ENCODE results near the gene THEM5. TPM values are rescaled to one million over a fixed set of nuclear protein-coding genes. Genes with fewer than 3 reads are reported as not detected.
A peak's percentile ranks its signal among the peaks of the same experiment; 100 is the strongest.
"Not testable (repeated sequence)": the region's sequence is repeated elsewhere in the genome, so short reads cannot be mapped to it uniquely, and the experiment has no call there.

THEM5 gene
- total RNA-seq (2014; rRNA removed; shearing (Covaris generic); ENCODE audit: low replicate concordance): not detected in 2 replicates

DNA sequence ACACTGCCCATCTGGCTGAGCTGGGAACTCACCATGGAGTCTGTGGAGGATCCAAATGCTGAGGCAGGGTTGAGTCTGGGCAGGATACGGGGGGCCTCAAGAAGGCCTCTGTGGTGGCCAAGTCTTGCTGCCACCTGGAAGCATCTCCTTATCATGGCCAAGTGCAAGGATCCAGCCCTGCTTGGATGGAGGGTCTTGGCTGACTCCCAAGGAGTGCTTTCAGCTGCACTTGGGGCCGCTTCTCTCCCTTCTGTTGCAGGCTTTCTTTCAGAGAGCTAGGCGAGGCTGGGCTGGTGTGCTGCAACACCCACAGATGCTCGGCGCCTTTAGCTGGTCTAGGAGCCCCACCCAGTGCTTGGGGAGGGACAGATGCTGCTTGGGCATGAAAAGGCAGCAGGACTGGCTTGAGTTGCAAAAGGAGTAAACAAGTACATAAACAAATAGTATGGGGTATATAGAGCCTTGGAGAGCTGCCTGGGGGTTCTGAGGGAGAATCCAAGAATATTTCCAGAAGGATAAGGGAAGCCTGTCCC, at the start of gene THEM5:
THEM5 (minus strand) TSS at position 302 of the 533 bp plus-strand sequence; CDS start at position 155, 147 bp downstream.
- Histone ChIP-seq H3K27me3 (no peaks in the 10 kb centered on the region), H3K4me3 (no peak within 1 kb of the TSS), H3K36me3 (no peaks in the 10 kb centered on the region), H3K9me3 (no peaks in the 10 kb centered on the region)
- no peak for DNase-seq

DNA sequence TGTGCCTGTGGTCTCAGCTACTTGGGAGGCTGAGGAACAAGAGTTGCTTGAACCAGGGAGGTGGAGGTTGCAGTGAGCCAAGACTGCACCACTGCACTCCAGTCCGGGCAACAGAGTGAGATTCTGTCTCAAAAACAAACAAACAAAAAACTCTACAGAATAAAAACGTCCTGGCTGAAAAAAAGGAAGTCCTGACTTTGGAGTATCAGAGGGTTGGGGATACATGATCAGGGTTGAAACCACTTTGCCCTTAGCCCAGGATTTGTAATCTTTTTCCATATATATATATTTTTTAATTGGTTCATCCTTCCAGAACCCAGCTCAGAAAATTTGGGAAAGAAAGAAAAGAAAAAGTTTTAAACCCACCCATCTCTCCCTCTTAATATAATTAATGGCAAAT, 49.3 kb upstream of the THEM5 start:
- Histone ChIP-seq H3K9me3 (peaks cover 49% of the 10 kb centered on the region), H3K36me3 (peaks cover 36% of the 10 kb centered on the region), H3K27me3 (no peaks in the 10 kb centered on the region), H3K4me3 (no peak overlapping the region)
- DNase-seq: no peak

- not testable (repeated sequence) for DNase-seq, H3K4me3 ChIP-seq, H3K27me3 ChIP-seq
- H3K9me3 ChIP-seq: peaks cover 40% of the 10 kb centered on the region
- H3K36me3 ChIP-seq: peaks cover 21% of the 10 kb centered on the region
Measured at GRCh38 chr1:151900804-151901203, 47.3 kb upstream of the THEM5 start.

DNA sequence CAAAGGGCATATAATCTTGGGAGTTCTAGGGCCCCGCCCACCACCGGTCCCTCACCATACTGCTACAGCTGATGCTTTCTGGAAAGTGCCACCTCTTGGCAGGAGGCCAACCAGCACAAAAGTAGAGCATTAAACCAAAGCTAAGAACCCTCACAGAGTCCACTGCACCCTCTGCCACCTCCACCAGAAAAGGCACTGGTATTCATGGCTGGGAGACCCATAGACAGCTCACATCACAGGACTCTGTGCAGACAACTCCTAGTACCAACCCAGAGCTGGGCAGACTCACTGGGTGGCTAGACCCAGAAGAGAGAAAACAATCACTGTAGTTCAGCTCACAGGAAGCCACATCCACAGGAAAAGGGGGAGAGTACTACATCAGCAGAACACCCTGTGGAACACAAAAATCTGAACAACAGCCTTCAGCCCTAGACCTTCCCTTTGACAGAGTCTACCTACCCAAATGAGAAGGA, 45.0 kb upstream of the THEM5 start:
- Histone ChIP-seq H3K9me3 (peaks cover 36% of the 10 kb centered on the region), H3K4me3 (no peak overlapping the region), H3K27me3 (no peaks in the 10 kb centered on the region), H3K36me3 (peaks cover 25% of the 10 kb centered on the region)
- DNase-seq: no peak

DNA sequence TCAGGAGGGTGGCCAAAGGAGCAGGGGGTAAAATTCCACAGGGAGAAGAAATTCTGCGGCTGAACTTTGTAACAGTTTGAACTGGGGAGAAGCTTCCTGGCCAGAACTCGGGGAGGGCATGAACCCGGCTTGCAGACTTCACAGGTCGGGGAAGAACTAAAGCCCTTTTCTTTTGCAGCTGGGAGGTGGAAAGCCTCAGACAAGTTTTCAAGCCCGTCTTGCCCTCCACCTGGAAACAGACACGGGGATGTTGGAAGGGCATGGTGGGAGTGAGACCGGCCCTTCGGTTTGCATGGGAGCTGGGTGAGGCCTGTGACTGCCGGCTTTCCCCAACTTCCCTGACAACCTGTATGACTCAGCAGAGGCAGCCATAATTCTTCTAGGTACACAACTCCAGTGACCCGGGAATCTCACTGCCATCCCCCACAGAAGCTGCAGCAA, 44.5 kb upstream of the THEM5 start:
- peaks cover 29% of the 10 kb centered on the region for H3K36me3 ChIP-seq
- peaks cover 34% of the 10 kb centered on the region for H3K9me3 ChIP-seq
- DNase-seq: no peak
- H3K27me3 ChIP-seq: no peaks in the 10 kb centered on the region
- H3K4me3 ChIP-seq: no peak overlapping the region

GRCh38 chr1:151893176-151893924, 39.8 kb upstream of the THEM5 start:
- Histone ChIP-seq H3K36me3 (peaks cover 50% of the 10 kb centered on the region), H3K9me3 (no peaks in the 10 kb centered on the region), H3K4me3 (no peak overlapping the region), H3K27me3 (no peaks in the 10 kb centered on the region)
- DNase-seq: no peak

DNA sequence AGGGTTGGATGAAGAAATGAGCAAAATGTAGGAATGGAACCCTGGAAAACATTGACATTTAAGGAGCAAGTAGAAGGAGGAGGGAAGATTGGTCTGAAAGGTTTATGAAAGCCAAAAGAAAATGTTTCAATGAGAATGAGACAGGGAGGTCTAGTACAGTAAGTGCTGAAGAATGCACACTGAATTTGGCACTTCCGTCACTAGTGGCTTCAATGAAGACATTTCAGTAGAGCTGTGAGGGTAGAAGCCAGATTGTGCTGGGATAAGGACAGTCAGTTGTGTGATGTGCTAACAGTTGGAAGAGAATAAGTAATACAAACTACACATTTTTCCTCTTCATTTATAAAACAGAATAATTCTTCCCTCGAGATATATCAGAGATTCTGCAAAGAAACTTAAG, 38.7 kb upstream of the THEM5 start:
- Histone ChIP-seq H3K4me3 (no peak overlapping the region), H3K27me3 (no peaks in the 10 kb centered on the region), H3K36me3 (peaks cover 57% of the 10 kb centered on the region), H3K9me3 (no peaks in the 10 kb centered on the region)
- no peak for DNase-seq

DNA sequence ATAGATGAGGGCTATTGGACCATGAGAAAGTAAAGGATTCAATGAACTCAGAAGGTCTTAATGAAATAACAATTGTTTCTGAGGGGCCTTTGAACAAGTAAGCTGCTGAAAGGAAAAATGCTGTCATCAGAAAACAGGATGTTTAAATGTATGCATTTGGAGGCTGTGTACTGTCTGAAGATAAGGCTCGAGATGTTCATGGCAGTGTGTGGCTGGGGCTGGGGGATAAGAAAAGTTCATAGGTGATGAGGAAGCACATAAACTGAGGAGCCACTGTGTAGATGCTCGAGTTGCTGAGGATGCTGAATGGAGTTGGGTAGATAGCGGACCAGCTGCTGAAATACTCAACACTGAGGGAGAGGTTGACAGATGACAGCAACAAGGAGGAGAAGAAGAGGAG, 38.0 kb upstream of the THEM5 start:
- H3K4me3 ChIP-seq: no peak overlapping the region
- peaks cover 57% of the 10 kb centered on the region for H3K36me3 ChIP-seq
- H3K9me3 ChIP-seq: peaks cover 3% of the 10 kb centered on the region
- no peaks in the 10 kb centered on the region for H3K27me3 ChIP-seq
- no peak for DNase-seq

GRCh38 chr1:151888972-151889570, 35.6 kb upstream of the THEM5 start:
- Histone ChIP-seq H3K36me3 (peaks cover 56% of the 10 kb centered on the region), H3K9me3 (peaks cover 9% of the 10 kb centered on the region), H3K27me3 (no peaks in the 10 kb centered on the region), H3K4me3 (no peak overlapping the region)
- DNase-seq: no peak

DNA sequence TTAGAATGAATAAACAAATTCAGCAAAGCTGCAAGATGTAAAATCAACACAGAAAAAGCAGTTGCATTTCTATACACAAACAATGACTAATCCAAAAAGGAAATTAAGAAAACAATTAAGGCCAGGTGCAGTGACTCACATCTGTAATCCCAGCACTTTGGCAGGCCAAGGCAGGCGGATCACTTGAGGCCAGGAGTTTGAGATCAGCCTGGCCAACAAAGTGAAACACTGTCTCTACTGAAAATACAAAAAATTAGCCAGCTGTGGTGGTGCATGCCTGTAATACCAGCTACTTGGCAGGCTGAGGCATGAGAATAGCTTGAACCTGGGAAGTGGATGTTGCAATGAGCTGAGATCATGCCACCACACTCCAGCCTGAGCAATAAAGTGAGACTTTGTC, 33.5 kb upstream of the THEM5 start:
- peak; percentile 89 for DNase-seq
- H3K36me3 ChIP-seq: peaks cover 42% of the 10 kb centered on the region
- H3K4me3 ChIP-seq: no peak overlapping the region
- H3K9me3 ChIP-seq: peaks cover 9% of the 10 kb centered on the region
- no peaks in the 10 kb centered on the region for H3K27me3 ChIP-seq

DNA sequence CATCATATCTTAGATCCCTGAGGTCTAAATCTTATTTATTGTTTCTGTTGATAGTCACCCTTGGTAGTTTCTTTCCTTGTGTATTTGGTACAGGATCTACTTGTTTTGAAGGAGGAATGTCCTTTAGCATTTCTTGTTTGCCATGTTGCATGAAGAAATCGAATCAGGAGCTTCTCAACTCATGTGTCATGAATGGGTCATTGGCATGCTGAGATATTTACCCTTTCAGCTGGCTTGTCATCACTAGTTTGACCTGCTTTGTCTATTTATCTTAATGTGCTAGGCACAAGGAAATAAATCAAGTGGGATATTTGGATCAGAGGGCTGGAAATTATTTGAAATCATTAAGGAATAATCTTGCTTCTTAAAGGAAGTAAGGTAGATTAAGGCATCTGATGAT, 32.0 kb upstream of the THEM5 start:
- Histone ChIP-seq H3K9me3 (peaks cover 9% of the 10 kb centered on the region), H3K4me3 (no peak overlapping the region), H3K27me3 (no peaks in the 10 kb centered on the region), H3K36me3 (peaks cover 29% of the 10 kb centered on the region)
- no peak for DNase-seq

DNA sequence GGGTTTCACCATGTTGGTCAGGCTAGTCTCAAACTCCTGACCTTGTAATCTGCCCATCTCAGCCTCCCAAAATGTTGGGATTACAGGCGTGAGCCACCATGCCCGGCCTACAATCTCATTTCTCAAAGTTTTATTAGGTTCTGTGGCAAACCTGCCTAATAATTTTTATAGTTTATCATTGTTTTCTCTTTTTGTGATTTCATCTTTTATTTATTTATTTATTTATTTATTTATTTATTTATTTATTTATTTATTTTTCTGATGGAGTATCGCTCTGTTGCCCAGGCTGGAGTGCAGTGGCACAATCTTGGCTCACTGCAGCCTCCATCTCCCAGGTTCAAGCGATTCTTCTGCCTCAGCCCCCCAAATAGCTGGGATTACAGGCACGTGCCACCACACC, 31.4 kb upstream of the THEM5 start:
- not testable (repeated sequence) for H3K27me3 ChIP-seq, H3K4me3 ChIP-seq, DNase-seq, H3K9me3 ChIP-seq
- peaks cover 27% of the 10 kb centered on the region for H3K36me3 ChIP-seq

DNA sequence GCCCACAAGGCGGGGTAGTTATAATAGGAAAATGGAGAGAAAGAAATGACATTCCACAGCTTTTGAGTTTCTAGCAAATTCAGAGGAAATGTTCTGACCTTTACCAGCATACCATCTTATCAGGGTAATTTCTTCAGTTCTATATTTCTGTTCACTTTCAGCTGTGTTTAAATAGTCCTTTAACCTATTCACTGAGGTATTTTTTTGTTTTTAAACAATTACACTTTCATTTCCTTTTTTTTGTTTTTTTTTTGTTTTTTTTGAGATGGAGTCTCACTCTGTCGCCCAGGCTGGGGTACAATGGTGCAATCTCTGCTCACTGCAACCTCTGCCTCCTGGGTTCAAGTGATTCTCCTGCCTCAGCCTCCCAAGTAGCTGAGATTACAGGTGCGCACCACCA, 30.9 kb upstream of the THEM5 start:
- peaks cover 27% of the 10 kb centered on the region for H3K36me3 ChIP-seq
- DNase-seq, H3K27me3 ChIP-seq, H3K4me3 ChIP-seq, H3K9me3 ChIP-seq: not testable (repeated sequence)

DNA sequence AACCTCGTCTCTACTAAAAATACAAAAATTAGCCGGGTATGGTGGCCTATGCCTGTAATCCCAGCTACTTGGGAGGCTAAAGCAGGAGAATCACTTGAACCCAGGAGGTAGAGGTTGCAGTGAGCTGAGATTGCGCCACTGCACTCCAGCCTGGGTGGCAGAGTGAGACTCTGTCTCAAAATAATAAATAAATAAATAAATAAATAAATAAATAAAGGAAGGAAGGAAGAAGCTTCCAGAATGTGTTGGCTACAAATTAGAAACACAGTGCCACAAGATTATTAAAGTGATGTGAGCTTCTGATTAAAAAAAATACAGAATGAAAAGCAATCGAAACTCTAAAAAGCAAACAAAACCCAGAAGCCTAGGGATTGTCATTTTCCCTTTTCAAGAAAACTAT, 30.4 kb upstream of the THEM5 start:
- not testable (repeated sequence) for H3K9me3 ChIP-seq, H3K4me3 ChIP-seq

DNA sequence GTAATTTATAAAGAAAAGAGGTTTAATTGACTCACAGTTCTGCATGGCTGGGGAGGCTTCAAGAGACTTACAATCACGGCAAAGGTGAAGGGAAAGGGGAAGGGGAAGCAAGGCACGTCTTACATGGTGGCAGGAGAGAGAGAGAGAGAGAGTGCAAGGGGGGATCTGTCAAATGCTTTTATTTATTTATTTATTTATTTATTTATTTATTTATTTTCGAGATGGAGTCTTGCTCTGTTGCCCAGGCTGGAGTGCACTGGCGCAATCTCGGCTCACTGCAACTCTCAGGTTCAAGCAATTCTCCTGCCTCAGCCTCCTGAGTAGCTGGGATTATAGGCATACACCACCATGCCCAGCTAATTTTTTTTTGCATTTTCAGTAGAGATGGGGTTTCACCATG, 29.4 kb upstream of the THEM5 start:
- not testable (repeated sequence) for H3K27me3 ChIP-seq, DNase-seq, H3K4me3 ChIP-seq, H3K9me3 ChIP-seq
- peaks cover 19% of the 10 kb centered on the region for H3K36me3 ChIP-seq

More for the DNA sequence above, 30.4 kb upstream of the THEM5 start:
- not testable (repeated sequence) for DNase-seq, H3K27me3 ChIP-seq
- H3K36me3 ChIP-seq: peaks cover 24% of the 10 kb centered on the region

GRCh38 chr1:151882466-151882865, 29.0 kb upstream of the THEM5 start:
- H3K4me3 ChIP-seq: no peak overlapping the region
- DNase-seq: no peak

GRCh38 chr1:151881479-151881878, 28.0 kb upstream of the THEM5 start:
- Histone ChIP-seq H3K36me3 (peaks cover 17% of the 10 kb centered on the region), H3K9me3 (peaks cover 6% of the 10 kb centered on the region), H3K27me3 (no peaks in the 10 kb centered on the region), H3K4me3 (no peak overlapping the region)
- DNase-seq: no peak

More at GRCh38 chr1:151882466-151882865, 29.0 kb upstream of the THEM5 start:
- Histone ChIP-seq H3K9me3 (peaks cover 9% of the 10 kb centered on the region), H3K27me3 (no peaks in the 10 kb centered on the region), H3K36me3 (peaks cover 17% of the 10 kb centered on the region)

All from MG63 (cell line).